Gastroesophageal sphincter (tissue), 4 donors: ENCODE data around the gene EXD3. TPM values are rescaled to one million over a fixed set of nuclear protein-coding genes. Genes with fewer than 3 reads are reported as not detected.

Source experiments
- ATAC-seq: fragments of 150-250 bp; one replicate; pipeline ENCODE4 v1.9.1; 2016; ENCODE audit warnings: mild to moderate bottlenecking, moderate library complexity
- H3K27ac ChIP-seq, 4 donors: fragments of 200-600 bp; sonication (generic) in 3 of 4; 1 replicate in 3 of 4; 2 replicates in 1 of 4; pipeline ENCODE4 v1.5.1; 2016 to 2019
- H3K27me3 ChIP-seq: fragments of 200-600 bp; sonication (generic); one replicate; pipeline ENCODE4 v1.5.1; 2019
- H3K36me3 ChIP-seq, 2 donors: fragments of 200-600 bp; sonication (generic); one replicate each; pipeline ENCODE4 v1.5.1; 2019; ENCODE audit warnings: control low read depth in 1 of 2
- H3K4me1 ChIP-seq, 3 donors: fragments of 200-600 bp; sonication (generic); 1 replicate in 2 of 3; 2 replicates in 1 of 3; pipeline ENCODE4 v1.5.1; 2016 to 2019; ENCODE audit warnings: control low read depth in 2 of 3
- H3K4me3 ChIP-seq, 2 donors: fragments of 200-600 bp; sonication (generic); one replicate each; pipeline ENCODE4 v1.5.1; 2019; ENCODE audit warnings: mild to moderate bottlenecking in 1 of 2, moderate library complexity in 1 of 2
- H3K9me3 ChIP-seq, 3 donors: fragments of 200-600 bp; sonication (generic); one replicate each; pipeline ENCODE4 v1.5.1; 2017 to 2019; ENCODE audit warnings: control low read depth in 2 of 3
- CTCF ChIP-seq, 4 experiments: fragments of 200-600 bp in 2 of 4; fragments of 450-650 bp in 2 of 4; sonication (generic) in 1 of 4; IDR thresholded peaks; one replicate each; pipeline ENCODE4 v1.5.1; 2017 to 2019; ENCODE audit warnings: antibody characterized with exemption in 4 of 4, mild to moderate bottlenecking in 2 of 4, moderate library complexity in 2 of 4
- EP300 ChIP-seq: sonication (generic); formaldehyde crosslinking; IDR thresholded peaks from one replicate; pipeline ENCODE4 v1.6.1; 2017; ENCODE audit warnings: antibody characterized with exemption, mild to moderate bottlenecking
- POLR2A ChIP-seq, 2 donors: fragments of 450-650 bp; IDR thresholded peaks; one replicate each; pipeline ENCODE4 v1.6.1; 2017; ENCODE audit warnings: antibody characterized with exemption in 2 of 2, mild to moderate bottlenecking in 2 of 2, moderate library complexity in 1 of 2
- POLR2AphosphoS5 ChIP-seq: sonication (generic); formaldehyde crosslinking; IDR thresholded peaks from one replicate; pipeline ENCODE4 v1.6.1; 2017; ENCODE audit warnings: antibody characterized with exemption
- WGBS, 2 donors: methylation state at CpG; one replicate each; pipeline ENCODE4 v1.1.5; 2018; ENCODE audit warnings: low coverage in 1 of 2; 5-methylcytosine and 5-hydroxymethylcytosine counted together
- total RNA-seq, 4 donors: library from RNA; depleted of rRNA; stranded (reverse); fragments of >200 nt; gene quantifications; one replicate each; pipeline ENCODE4 v1.1.0, GENCODE V29; 2016

Gene EXD3
- total RNA-seq, 4 donors from 2014 or later: 3.7 to 29.7 (median 10.9) TPM

- no CpG with 5 or more reads among the region's 24 CpGs for WGBS, 2 donors
- no peak for ATAC-seq
- Histone ChIP-seq H3K27me3 (peaks cover 60% of the 10 kb centered on the region), H3K36me3 (no peaks in the 10 kb centered on the region), H3K27ac (no peak overlapping the region), H3K9me3 (no peaks in the 10 kb centered on the region), H3K4me3 (no peak overlapping the region), H3K4me1 (peaks cover 0 to 19% (median 7%) of the 10 kb centered on the region in 3 donors)
- TF ChIP-seq CTCF (IDR thresholded peaks at IDR 0.05) (no peak), POLR2A (IDR thresholded peaks at IDR 0.05) (no peak), POLR2AphosphoS5 (no peak), EP300 (no peak)
Observed at GRCh38 chr9:137436761-137437600, 14.0 kb upstream of the EXD3 start.

GRCh38 chr9:137435980-137436760 lies 13.2 kb upstream of the EXD3 start:
- Histone ChIP-seq H3K4me1 (peaks cover 0 to 11% (median under 1%) of the 10 kb centered on the region in 3 donors), H3K36me3 (no peaks in the 10 kb centered on the region), H3K4me3 (no peak overlapping the region), H3K27me3 (peaks cover 57% of the 10 kb centered on the region), H3K9me3 (no peaks in the 10 kb centered on the region), H3K27ac (no peak overlapping the region)
- WGBS, 2 donors: 59% methylated on average over 14 of the region's 42 CpGs; no CpG with 5 or more reads in 1 of the 2 donors
- peak; percentile 73 for ATAC-seq
- TF ChIP-seq POLR2AphosphoS5 (peak; percentile 25), CTCF (IDR thresholded peaks at IDR 0.05) (no peak)

- Histone ChIP-seq H3K4me3 (no peak overlapping the region), H3K4me1 (peaks cover 0 to 15% (median 0%) of the 10 kb centered on the region in 3 donors), H3K9me3 (no peaks in the 10 kb centered on the region), H3K27ac (no peak overlapping the region), H3K27me3 (peaks cover 62% of the 10 kb centered on the region), H3K36me3 (no peaks in the 10 kb centered on the region)
- TF ChIP-seq EP300 (no peak), POLR2AphosphoS5 (no peak), POLR2A (IDR thresholded peaks at IDR 0.05) (no peak), CTCF (IDR thresholded peaks at IDR 0.05) (no peak)
- WGBS, 2 donors: no CpG with 5 or more reads among the region's 20 CpGs
- ATAC-seq: no peak
Observed at GRCh38 chr9:137435381-137435891, 12.5 kb upstream of the EXD3 start.

- no CpG with 5 or more reads among the region's 43 CpGs for WGBS, 2 donors
- H3K27ac ChIP-seq: no peak overlapping the region
Observed at GRCh38 chr9:137434498-137435380, 11.8 kb upstream of the EXD3 start.

More at GRCh38 chr9:137434498-137435380, 11.8 kb upstream of the EXD3 start:
- H3K36me3 ChIP-seq: no peaks in the 10 kb centered on the region
- no peak overlapping the region for H3K4me3 ChIP-seq
- peaks cover 68% of the 10 kb centered on the region for H3K27me3 ChIP-seq
- TF ChIP-seq POLR2A (IDR thresholded peaks at IDR 0.05) (no peak), CTCF (IDR thresholded peaks at IDR 0.05) (no peak), EP300 (no peak), POLR2AphosphoS5 (no peak)
- peaks cover 0 to 20% (median 0%) of the 10 kb centered on the region in 3 donors for H3K4me1 ChIP-seq
- no peak for ATAC-seq
- no peaks in the 10 kb centered on the region for H3K9me3 ChIP-seq
